ENCODE measurements around the gene RTL1.
A peak's percentile ranks its signal among the peaks of the same experiment; 100 is the strongest.

RTL1 gene

DNA sequence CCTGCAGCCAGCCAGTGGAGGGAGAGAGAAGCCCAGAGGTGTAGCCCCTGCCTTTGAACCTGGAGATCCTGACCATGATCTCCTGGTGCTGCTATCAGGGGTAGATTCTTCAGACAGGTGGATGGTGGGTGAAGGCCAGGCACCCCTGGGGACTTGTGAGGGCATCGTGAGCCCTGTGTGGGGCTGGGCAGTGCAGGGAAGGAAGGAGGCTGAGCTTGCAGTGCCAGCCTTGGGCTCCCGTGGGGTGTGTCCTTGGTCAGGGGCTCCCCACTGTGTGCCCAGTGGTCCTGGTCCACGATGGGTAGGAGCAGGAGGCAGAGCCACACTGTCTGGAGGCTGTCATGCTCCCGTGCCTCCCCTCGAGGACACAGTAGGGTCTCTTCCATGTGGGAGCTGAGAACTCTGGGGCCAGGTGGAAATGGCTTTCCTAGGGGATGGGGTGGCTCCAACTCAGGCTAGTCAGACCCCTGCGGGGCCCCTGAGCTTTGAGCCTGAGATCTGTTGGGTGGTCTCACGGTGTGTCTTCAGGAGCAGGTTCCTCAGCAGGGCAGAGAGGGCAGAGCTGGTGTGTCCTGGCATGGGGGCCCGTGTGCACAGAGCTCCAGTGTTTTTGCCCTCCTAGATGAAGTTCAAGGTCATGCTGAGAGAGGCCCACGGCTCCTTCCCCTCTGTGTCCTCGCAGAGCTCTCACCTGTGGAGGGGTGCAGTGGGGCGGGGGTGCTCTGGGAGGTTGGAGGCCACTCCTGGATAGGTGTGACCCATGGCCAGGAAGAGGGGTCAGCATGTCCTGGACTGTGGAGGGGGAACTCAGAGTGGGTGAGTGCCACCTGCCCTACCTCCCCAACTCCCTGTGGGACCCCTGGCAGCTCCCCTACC lies 25.0 kb downstream of the RTL1 start:
- no peak overlapping the region for H3K4me3 ChIP-seq (ENCODE audit: low read depth, low read length)
- no peak for DNase-seq (ENCODE audit: low read depth)
- TF ChIP-seq, protein P1, sequence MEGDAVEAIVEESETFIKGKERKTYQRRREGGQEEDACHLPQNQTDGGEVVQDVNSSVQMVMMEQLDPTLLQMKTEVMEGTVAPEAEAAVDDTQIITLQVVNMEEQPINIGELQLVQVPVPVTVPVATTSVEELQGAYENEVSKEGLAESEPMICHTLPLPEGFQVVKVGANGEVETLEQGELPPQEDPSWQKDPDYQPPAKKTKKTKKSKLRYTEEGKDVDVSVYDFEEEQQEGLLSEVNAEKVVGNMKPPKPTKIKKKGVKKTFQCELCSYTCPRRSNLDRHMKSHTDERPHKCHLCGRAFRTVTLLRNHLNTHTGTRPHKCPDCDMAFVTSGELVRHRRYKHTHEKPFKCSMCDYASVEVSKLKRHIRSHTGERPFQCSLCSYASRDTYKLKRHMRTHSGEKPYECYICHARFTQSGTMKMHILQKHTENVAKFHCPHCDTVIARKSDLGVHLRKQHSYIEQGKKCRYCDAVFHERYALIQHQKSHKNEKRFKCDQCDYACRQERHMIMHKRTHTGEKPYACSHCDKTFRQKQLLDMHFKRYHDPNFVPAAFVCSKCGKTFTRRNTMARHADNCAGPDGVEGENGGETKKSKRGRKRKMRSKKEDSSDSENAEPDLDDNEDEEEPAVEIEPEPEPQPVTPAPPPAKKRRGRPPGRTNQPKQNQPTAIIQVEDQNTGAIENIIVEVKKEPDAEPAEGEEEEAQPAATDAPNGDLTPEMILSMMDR (IDR thresholded peaks at IDR 0.05; ENCODE audit: low read depth, low read length, missing control alignments): no peak

DNA sequence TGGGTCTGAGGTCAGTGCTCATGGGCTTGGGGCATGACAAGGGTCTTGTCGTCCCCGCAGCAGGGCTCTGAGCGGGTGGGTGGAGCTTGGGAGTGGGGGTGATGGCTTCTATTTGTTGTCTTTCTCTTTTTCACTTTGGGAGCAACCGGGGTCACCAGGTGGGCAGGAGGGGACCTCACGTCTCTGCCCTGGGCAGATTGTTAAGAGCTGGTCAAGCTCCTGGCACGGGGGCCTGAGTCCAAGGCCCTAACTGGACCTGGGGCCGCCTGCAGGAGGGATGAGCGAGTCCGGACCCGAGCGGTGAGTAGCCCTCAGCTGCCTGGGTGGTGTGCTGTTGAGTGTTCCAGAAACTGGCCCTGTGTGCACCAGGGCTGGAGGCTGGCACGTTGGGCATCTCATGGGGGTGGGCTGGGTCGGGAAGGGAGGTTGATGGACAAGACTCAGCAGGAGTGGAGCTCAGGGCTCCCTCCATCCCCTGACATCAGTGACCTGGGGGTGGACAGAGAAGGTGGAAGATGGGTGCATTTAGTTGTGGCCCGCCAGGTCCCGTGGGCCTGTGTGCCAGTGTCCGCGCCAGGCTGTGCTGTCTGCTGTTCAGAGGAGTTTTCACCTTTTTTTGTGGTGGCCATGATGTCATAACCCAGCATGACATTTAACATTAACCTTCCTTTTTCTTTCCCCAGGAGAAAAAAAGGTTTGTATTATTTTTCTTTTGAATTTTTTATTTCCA lies 27.5 kb downstream of the RTL1 start:
- H3K4me3 ChIP-seq (ENCODE audit: low read depth, low read length): no peak overlapping the region
- no peak for DNase-seq (ENCODE audit: low read depth)
- TF ChIP-seq, protein P1 (IDR thresholded peaks at IDR 0.05; ENCODE audit: low read depth, low read length, missing control alignments): no peak

DNA sequence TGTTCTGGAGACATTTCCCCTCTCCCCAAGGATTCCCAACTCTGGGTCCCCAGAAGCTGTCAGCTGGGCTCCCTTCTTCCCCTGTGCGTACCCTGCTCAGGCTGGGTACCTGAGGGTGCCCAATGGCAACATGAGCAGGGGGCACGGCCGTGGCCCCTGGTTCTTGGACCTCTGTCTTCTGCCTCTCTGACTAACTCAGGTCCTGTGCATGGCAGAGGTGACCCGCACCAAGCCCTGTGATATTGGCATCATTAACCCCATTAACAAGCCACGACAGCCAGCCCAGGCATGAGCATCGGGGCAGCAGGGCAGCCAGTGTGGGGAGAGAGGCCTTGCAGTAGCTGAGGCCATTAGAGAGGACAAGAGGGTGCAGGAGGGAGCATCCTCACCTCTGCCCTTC lies 28.4 kb downstream of the RTL1 start:
- TF ChIP-seq, protein P1 (IDR thresholded peaks at IDR 0.05; ENCODE audit: low read depth, low read length, missing control alignments): no peak
- DNase-seq (ENCODE audit: low read depth): no peak
- H3K4me3 ChIP-seq (ENCODE audit: low read depth, low read length): no peak overlapping the region

GRCh38 chr14:100874411-100875091 lies 29.0 kb downstream of the RTL1 start:
- DNase-seq (ENCODE audit: low read depth): no peak
- TF ChIP-seq, protein P1 (IDR thresholded peaks at IDR 0.05; ENCODE audit: low read depth, low read length, missing control alignments): no peak
- H3K4me3 ChIP-seq (ENCODE audit: low read depth, low read length): no peak overlapping the region

- TF ChIP-seq, protein P1 (IDR thresholded peaks at IDR 0.05; ENCODE audit: low read depth, low read length, missing control alignments): no peak
- DNase-seq (ENCODE audit: low read depth): no peak
- H3K4me3 ChIP-seq (ENCODE audit: low read depth, low read length): no peak overlapping the region
Measured at GRCh38 chr14:100874051-100874410, 29.5 kb downstream of the RTL1 start.

DNA sequence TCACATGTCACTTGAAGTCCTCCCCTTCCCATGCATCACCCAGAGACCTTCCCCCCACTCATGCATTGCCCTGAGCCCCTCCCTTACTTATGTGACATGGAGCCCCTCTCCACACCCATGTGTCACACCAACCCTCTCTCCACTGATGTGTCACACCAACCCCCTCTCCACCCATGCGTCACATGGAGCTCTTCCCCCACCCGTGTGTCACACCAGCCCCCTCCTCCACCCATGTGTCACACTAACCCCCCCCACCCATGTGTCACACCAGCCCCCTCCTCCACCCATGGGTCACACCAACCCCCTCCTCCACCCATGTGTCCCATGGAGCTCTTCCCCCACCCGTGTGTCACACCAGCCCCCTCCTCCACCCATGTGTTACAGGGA lies 30.4 kb downstream of the RTL1 start:
- TF ChIP-seq, protein P1 (IDR thresholded peaks at IDR 0.05; ENCODE audit: low read depth, low read length, missing control alignments): no peak
- no peak overlapping the region for H3K4me3 ChIP-seq (ENCODE audit: low read depth, low read length)
- DNase-seq (ENCODE audit: low read depth): peak; percentile 12

Data from GM12864 (cell line).